COLO668 (cell line): ENCODE data around the gene PLOD1.
A peak's percentile ranks its signal among the peaks of the same experiment; 100 is the strongest.
"Not testable (repeated sequence)": the region's sequence is repeated elsewhere in the genome, so short reads cannot be mapped to it uniquely, and the experiment has no call there.

Source experiments
- DNase-seq: peaks from one replicate; lab custom pipeline; 2025; ENCODE audit not compliant: unreplicated experiment; lab: John Stamatoyannopoulos, UW

Gene PLOD1

GRCh38 chr1:11934302-11935056 is at the start of gene PLOD1:
PLOD1 (plus strand) TSS chr1:11934717; CDS start chr1:11934780, 63 bp downstream.
- DNase-seq: peak; percentile 80

DNA sequence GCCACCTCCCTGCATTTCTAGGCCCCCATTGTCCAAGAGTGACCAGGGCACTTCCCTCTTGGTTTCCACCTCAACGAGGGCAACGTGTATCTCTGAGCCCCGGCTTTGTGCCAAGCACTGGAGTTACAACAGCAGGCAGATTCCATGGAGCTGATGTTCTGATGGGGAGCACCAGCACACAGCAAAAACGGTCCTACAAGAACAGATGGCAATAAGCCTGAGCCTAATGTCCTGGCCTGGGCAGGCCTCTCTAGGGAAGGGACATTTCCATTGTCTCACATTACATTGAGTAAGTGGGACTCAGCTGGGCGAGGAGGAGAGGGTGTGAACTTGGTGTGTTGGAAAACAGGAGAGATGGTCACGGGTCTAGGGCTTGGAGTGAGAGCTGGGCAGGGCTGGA is 48.6 kb upstream of the PLOD1 start:
- DNase-seq: no peak

- DNase-seq: no peak
These were observed 47.4 kb upstream of the PLOD1 start for GRCh38 chr1:11886986-11887665.

GRCh38 chr1:11887666-11888007 is 46.9 kb upstream of the PLOD1 start:
- no peak for DNase-seq

DNA sequence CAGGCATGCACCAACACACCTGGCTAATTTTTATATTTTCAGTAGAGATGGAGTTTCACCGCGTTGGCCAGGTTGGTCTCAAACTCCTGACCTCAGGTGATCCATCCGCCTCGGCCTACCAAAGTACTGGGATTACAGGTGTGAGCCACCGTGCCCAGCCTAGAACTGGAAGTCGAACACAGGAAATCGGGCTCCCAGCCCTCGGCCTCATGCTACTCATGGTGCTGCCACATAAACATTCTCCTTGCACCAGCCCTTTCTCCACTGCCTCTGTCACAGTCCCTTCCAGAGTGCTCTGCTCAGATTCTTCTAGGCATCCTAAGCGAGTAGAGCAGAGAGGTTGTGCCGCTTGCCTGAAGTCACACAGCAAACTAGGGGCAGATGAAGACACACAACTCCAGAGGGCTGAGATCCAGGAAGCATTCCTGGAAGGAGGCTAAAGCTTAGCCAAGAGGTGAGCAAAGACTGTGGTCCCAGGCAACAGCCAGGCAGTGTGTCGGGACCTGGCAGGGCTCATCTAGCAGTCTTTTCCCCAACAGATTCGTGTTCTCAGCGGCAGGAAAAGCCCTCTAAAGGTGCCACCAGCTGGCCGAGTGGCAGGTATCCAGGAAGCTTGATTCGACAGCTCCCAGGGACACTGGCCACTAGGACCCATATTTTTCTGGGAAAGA is 46.2 kb upstream of the PLOD1 start:
- DNase-seq: no peak

DNA sequence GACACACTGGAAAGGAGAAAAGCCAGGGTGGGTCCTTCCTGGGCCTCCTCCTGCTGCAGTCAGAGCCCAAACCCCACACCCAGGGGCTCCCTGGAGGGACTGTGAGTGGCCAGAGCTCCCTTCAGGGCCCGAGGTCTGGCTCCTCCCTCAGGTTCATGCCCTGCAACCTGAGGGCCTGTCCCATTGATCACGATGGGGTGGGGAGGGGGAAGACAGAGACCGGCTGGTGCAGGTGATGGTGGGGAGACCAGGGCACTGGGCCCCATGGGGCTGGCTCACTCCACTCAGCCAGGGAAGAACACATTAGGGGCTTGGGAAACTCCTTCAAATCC is 45.7 kb upstream of the PLOD1 start:
- DNase-seq: no peak

DNA sequence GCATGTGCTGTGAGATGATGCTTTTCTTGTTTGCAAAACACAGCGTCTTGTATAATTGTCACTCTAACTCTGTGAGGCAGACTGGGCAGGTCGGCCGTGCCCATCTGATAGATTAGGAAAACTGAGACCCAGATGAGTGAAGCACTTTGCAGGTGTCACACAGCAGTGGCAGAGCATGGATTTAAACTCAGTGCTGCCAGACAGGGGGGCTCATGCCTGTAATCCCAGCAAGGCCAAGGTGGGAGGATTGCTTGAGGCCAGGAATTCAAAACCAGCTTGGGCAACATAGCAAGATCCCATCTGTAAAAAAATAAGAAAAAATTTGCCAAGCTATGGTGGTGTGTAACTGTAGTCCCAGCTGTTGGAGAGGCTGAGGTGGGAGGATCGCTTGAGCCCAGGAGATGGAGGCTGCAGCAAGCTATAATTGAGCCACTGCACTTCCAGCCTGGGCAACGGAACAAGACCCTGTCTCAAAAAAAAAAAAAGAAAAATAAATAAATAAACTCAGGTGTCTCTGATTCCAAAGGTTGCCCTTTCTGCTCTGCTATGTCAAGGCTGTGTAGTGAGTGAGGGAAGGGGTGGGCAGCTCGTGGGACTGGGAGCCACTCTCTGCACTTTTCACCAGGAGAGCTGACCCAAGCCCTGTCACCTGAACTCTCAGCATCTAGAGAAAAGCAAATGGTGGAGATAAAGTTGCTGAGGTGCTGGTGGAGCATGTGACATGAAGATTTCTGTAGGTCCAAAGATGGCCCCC is 42.9 kb upstream of the PLOD1 start:
- DNase-seq: no peak

DNA sequence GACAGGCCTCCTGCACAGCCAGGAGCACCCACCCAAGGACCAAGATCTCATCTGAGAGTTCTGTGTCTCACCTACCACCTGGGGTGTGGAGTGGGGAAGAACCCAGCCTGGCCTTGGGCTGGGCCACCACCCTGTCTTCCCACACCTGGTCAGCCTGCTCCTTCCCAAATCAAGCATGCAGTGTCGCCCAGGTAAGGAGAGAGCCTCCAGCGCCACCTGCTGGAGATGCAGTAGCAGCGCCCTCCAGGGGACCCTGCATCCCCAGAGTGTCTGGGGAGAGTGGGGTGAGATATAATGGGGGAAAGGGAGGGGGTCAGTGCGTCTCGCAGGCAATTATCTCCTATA is 40.6 kb upstream of the PLOD1 start:
- DNase-seq: peak; percentile 87

DNA sequence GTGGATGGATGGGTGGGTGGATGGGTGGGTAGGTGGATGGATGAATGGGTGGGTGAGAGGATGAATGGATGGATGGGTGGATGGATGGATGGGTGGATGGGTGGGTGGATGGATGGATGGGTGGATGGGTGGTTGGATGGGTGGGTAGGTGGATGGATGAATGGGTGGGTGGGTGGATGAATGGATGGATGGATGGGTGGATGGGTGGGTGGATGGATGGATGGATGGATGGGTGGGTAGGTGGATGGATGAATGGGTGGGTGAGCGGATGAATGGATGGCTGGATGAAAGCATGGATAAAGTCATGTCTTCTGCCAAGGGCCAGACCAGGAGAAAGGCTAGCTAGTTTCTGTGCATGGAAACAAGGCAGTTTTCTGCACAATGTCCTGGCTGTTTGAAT is 40.0 kb upstream of the PLOD1 start:
- not testable (repeated sequence) for DNase-seq

- no peak for DNase-seq
These were observed 36.3 kb upstream of the PLOD1 start for GRCh38 chr1:11898086-11898785.

- DNase-seq: no peak
These were observed 35.6 kb upstream of the PLOD1 start for GRCh38 chr1:11898831-11899467.

- DNase-seq: not testable (repeated sequence)
These were observed 33.1 kb upstream of the PLOD1 start for GRCh38 chr1:11901446-11901845.

GRCh38 chr1:11903210-11903609 is 31.3 kb upstream of the PLOD1 start:
- no peak for DNase-seq

- DNase-seq: not testable (repeated sequence)
These were observed 30.4 kb upstream of the PLOD1 start for GRCh38 chr1:11904156-11904555.

GRCh38 chr1:11904978-11905377 is 29.5 kb upstream of the PLOD1 start:
- no peak for DNase-seq

- no peak for DNase-seq
These were observed 27.6 kb upstream of the PLOD1 start for GRCh38 chr1:11906870-11907269.

GRCh38 chr1:11907275-11908094 is 27.0 kb upstream of the PLOD1 start:
- peak; percentile 96 for DNase-seq

- DNase-seq: peak; percentile 85
These were observed 26.3 kb upstream of the PLOD1 start for GRCh38 chr1:11908095-11908675.

- DNase-seq: not testable (repeated sequence)
These were observed 23.6 kb upstream of the PLOD1 start for GRCh38 chr1:11910914-11911228.

DNA sequence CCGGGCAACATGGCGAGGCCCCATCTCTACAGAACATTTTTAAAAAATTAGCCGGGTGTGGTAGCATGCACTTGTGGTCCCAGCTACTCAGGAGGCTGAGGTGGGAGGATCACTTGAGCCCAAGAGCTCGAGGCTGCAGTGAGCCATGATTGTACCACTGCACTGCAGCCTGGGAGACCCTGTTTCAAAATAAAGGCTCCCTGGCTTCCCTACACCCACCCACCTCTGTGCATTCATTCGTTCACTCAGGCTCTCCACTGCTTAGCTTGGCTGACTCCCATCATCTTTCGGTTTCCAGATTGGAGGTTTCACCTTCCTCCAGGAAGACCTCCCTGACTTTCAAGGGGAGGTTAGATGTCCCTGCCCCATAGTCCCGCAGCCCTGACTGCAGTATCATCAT is 22.5 kb upstream of the PLOD1 start:
- DNase-seq: no peak
